Astrocyte of the hippocampus (primary cell): ENCODE measurements around the gene RERE.
"Not testable (repeated sequence)": the region's sequence is repeated elsewhere in the genome, so short reads cannot be mapped to it uniquely, and the experiment has no call there.

Experiments
- DNase-seq: peaks from one replicate; pipeline ENCODE4 v3.0.0; 2011; ENCODE audit warnings: low read depth, low spot score

RERE gene

GRCh38 chr1:8643542-8644536 lies 173.6 kb downstream of the RERE start:
- DNase-seq, result no peak

GRCh38 chr1:8642114-8642513 lies 175.3 kb downstream of the RERE start:
- no peak for DNase-seq

- DNase-seq, result no peak
Observed at GRCh38 chr1:8641377-8641997, 176.0 kb downstream of the RERE start.

GRCh38 chr1:8640950-8641349 lies 176.5 kb downstream of the RERE start:
- peak; percentile 32 for DNase-seq

GRCh38 chr1:8639148-8639547 lies 178.3 kb downstream of the RERE start:
- no peak for DNase-seq

- no peak for DNase-seq
Observed at GRCh38 chr1:8633741-8634501, 183.5 kb downstream of the RERE start.

- no peak for DNase-seq
Observed at GRCh38 chr1:8632102-8632501, 185.3 kb downstream of the RERE start.

- peak; percentile 59 for DNase-seq
Observed at GRCh38 chr1:8631163-8631562, 186.3 kb downstream of the RERE start.

GRCh38 chr1:8629241-8630091 lies 188.0 kb downstream of the RERE start:
- DNase-seq, result peak; percentile 50

- DNase-seq, result no peak
Observed at GRCh38 chr1:8628606-8629005, 188.8 kb downstream of the RERE start.

GRCh38 chr1:8627728-8628127 lies 189.7 kb downstream of the RERE start:
- no peak for DNase-seq

- peak; percentile 90 for DNase-seq
Observed at GRCh38 chr1:8625981-8626898, 191.2 kb downstream of the RERE start.

- DNase-seq, result no peak
Observed at GRCh38 chr1:8625491-8625890, 191.9 kb downstream of the RERE start.

- DNase-seq, result not testable (repeated sequence)
Observed at GRCh38 chr1:8623651-8624192, 193.7 kb downstream of the RERE start.

- not testable (repeated sequence) for DNase-seq
Observed at GRCh38 chr1:8621785-8622348, 195.6 kb downstream of the RERE start.

GRCh38 chr1:8621034-8621582 lies 196.3 kb downstream of the RERE start:
- DNase-seq, result not testable (repeated sequence)

- DNase-seq, result not testable (repeated sequence)
Observed at GRCh38 chr1:8619917-8620502, 197.4 kb downstream of the RERE start.

- DNase-seq, result not testable (repeated sequence)
Observed at GRCh38 chr1:8619419-8619818, 198.0 kb downstream of the RERE start.

- peak; percentile 54 for DNase-seq
Observed at GRCh38 chr1:8616791-8617190, 200.6 kb downstream of the RERE start.
